ENCODE results near the gene SH3GL1.

DNA sequence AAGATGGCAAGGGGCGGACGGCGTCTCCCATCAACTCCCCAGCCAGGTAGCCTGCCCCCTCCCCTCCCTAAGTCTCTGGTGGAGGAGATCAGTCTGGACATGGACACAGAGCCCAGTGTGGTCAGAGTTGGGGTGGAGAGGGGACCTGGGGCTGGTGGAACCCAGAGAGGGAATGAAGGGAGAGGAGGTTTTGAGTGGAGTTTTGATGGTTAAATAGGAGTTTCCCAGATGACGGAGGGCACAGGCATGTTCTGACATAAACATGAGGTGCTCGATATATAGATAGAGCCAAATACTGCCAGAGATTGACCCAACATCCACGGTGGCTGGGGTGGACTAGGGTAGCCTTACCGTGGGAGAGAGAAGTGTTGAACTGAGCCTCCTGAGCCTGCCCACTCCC, 81.9 kb downstream of the SH3GL1 start:
- TF ChIP-seq ESRRG (CRISPR knock-in tag; IDR thresholded peaks at IDR 0.05) (no peak), CSDC2 (CRISPR knock-in tag; IDR thresholded peaks at IDR 0.05) (no peak), ISL1 (CRISPR knock-in tag; IDR thresholded peaks at IDR 0.05) (no peak), RARB (CRISPR knock-in tag; IDR thresholded peaks at IDR 0.05) (no peak), ZNF70 (CRISPR knock-in tag; IDR thresholded peaks at IDR 0.05) (no peak), ARNTL (CRISPR knock-in tag; IDR thresholded peaks at IDR 0.05; ENCODE audit: borderline replicate concordance, low read depth) (no peak)
- TF ChIP-seq, protein P1, sequence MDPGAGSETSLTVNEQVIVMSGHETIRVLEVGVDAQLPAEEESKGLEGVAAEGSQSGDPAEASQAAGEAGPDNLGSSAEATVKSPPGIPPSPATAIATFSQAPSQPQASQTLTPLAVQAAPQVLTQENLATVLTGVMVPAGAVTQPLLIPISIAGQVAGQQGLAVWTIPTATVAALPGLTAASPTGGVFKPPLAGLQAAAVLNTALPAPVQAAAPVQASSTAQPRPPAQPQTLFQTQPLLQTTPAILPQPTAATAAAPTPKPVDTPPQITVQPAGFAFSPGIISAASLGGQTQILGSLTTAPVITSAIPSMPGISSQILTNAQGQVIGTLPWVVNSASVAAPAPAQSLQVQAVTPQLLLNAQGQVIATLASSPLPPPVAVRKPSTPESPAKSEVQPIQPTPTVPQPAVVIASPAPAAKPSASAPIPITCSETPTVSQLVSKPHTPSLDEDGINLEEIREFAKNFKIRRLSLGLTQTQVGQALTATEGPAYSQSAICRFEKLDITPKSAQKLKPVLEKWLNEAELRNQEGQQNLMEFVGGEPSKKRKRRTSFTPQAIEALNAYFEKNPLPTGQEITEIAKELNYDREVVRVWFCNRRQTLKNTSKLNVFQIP (CRISPR knock-in tag; IDR thresholded peaks at IDR 0.05; ENCODE audit: borderline replicate concordance, low read depth): no peak
- TF ChIP-seq, protein P2, sequence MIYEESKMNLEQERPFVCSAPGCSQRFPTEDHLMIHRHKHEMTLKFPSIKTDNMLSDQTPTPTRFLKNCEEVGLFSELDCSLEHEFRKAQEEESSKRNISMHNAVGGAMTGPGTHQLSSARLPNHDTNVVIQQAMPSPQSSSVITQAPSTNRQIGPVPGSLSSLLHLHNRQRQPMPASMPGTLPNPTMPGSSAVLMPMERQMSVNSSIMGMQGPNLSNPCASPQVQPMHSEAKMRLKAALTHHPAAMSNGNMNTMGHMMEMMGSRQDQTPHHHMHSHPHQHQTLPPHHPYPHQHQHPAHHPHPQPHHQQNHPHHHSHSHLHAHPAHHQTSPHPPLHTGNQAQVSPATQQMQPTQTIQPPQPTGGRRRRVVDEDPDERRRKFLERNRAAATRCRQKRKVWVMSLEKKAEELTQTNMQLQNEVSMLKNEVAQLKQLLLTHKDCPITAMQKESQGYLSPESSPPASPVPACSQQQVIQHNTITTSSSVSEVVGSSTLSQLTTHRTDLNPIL (CRISPR knock-in tag; IDR thresholded peaks at IDR 0.05; ENCODE audit: low read depth): no peak
- TF ChIP-seq, protein P3, sequence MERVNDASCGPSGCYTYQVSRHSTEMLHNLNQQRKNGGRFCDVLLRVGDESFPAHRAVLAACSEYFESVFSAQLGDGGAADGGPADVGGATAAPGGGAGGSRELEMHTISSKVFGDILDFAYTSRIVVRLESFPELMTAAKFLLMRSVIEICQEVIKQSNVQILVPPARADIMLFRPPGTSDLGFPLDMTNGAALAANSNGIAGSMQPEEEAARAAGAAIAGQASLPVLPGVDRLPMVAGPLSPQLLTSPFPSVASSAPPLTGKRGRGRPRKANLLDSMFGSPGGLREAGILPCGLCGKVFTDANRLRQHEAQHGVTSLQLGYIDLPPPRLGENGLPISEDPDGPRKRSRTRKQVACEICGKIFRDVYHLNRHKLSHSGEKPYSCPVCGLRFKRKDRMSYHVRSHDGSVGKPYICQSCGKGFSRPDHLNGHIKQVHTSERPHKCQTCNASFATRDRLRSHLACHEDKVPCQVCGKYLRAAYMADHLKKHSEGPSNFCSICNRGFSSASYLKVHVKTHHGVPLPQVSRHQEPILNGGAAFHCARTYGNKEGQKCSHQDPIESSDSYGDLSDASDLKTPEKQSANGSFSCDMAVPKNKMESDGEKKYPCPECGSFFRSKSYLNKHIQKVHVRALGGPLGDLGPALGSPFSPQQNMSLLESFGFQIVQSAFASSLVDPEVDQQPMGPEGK (CRISPR knock-in tag; IDR thresholded peaks at IDR 0.05; ENCODE audit: borderline replicate concordance): no peak

All from SK-N-SH treated with all-trans-retinoic acid at 6 μM for 48 hours (cell line).